ENCODE results near the gene C2orf42. TPM values are rescaled to one million over a fixed set of nuclear protein-coding genes. Genes with fewer than 3 reads are reported as not detected.

Gene C2orf42
- total RNA-seq, 1 experiment from 2014 or later, result 17.4 TPM

DNA sequence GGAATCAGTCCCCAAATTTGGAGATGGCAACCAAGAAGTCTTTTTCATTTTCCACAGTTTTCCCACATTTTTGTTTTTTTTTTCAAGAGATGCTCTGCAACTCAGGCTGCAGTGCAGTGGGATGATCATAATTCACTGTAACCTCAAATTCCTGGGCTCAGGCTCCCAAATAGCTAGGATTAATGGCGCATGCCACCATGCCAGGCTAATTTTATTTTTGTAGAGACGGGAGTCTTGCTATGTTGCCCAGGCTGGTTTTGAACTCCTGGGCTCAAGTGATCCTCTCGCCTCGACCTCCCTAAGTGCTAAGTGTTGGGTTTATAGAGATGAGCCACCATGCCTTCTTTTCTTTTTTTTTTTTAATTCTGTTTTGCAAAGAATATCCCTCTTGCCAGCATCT, 68.3 kb downstream of the C2orf42 start:
- POLR2A ChIA-PET, result interaction anchor here (0.7 to 1.4 kb wide), 4 partner anchors 10 to 341 kb away, joined by 3 read pairs; no protein-coding TSS in a partner anchor
- intact Hi-C loops (cut with micrococcal nuclease), result no loop called here
- CTCF ChIA-PET, result no interaction called here
- Histone ChIP-seq H3K27me3 (ENCODE audit: insufficient read depth, low read length) (no peaks in the 10 kb centered on the region), H4K20me1 (ENCODE audit: insufficient read depth) (no peaks in the 10 kb centered on the region), H3K9ac (ENCODE audit: low read length) (no peak overlapping the region), H3K4me3 (replicated peaks in 1 of 2; ENCODE audit: low read depth in 1 of 2, low read length in 2 of 2) (no peak overlapping the region), H3K9me2 (ENCODE audit: insufficient read depth) (no peaks in the 10 kb centered on the region), H3K36me3 (ENCODE audit: control insufficient read depth in 1 of 2, insufficient read depth in 2 of 2, low read length in 2 of 2) (no peaks in the 10 kb centered on the region), H3K27ac (ENCODE audit: low read depth, low read length) (no peak overlapping the region), H3K9me3 (ENCODE audit: control insufficient read depth in 1 of 2, insufficient read depth in 1 of 2, low read depth in 1 of 2, low read length in 2 of 2) (no peaks in the 10 kb centered on the region), H3K79me2 (ENCODE audit: insufficient read depth, low read length) (no peaks in the 10 kb centered on the region), H3K4me2 (ENCODE audit: low read length) (no peak overlapping the region), H3K4me1 (ENCODE audit: control insufficient read depth in 1 of 2, insufficient read depth in 2 of 2, low read length in 2 of 2) (peaks cover 26 to 45% of the 10 kb centered on the region in 2 experiments), H2AFZ (ENCODE audit: low read depth, low read length, poor library complexity, severe bottlenecking) (no peak overlapping the region)
- DNase-seq (ENCODE audit: low read depth, low spot score), result no peak
- no peak for ATAC-seq
- TF ChIP-seq FOSL1 (IDR thresholded peaks at IDR 0.05; ENCODE audit: low read depth), result no peak
- TF ChIP-seq, protein P1, sequence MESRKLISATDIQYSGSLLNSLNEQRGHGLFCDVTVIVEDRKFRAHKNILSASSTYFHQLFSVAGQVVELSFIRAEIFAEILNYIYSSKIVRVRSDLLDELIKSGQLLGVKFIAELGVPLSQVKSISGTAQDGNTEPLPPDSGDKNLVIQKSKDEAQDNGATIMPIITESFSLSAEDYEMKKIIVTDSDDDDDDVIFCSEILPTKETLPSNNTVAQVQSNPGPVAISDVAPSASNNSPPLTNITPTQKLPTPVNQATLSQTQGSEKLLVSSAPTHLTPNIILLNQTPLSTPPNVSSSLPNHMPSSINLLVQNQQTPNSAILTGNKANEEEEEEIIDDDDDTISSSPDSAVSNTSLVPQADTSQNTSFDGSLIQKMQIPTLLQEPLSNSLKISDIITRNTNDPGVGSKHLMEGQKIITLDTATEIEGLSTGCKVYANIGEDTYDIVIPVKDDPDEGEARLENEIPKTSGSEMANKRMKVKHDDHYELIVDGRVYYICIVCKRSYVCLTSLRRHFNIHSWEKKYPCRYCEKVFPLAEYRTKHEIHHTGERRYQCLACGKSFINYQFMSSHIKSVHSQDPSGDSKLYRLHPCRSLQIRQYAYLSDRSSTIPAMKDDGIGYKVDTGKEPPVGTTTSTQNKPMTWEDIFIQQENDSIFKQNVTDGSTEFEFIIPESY (IDR thresholded peaks at IDR 0.05; ENCODE audit: extremely low read depth, insufficient replicate concordance, low read length), result no peak
- BruUV-seq (replicated peaks), result no TSS peak
- RAD21 ChIA-PET (ENCODE audit: low non-redundant PET in 1 of 2, low total read pairs in 2 of 2, uncharacterized antibody in 2 of 2, unreplicated experiment in 2 of 2), result no interaction called here

DNA sequence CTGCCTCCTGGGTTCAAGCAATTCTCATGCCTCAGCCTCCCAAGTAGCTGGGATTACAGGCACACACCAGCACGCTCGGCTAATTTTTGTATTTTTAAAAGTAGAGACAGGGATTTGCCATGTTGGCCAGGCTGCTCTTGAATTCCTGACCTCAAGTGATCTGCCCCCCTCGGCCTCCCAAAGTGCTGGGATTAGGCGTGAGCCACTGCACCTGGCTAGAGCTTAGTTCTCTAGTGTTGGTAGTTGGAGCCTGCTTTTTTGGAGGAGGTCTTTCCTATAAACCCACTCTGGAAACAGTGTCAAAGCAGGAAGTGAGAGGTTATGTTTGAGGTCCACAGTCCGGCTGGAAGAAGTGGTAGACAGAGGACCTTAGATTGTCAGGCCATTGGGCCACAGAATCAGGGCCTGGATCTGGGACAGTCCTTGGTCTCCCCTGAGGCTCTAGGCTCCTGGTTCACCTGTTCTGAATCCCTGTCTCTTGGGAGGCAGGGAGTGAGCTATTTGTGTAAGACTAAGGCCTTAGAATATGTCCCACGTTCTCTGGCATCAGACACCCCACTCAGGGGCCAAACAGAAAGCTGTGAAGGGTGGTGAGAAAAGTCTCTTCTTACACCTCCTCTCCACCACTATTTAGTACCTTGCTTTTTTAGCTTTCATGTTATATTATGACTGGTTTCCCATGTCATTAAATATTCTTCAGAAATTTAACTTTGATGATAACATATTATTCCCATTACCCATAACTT, 69.0 kb downstream of the C2orf42 start:
- no peaks in the 10 kb centered on the region for H4K20me1 ChIP-seq (ENCODE audit: insufficient read depth)
- H3K36me3 ChIP-seq (ENCODE audit: control insufficient read depth in 1 of 2, insufficient read depth in 2 of 2, low read length in 2 of 2), result no peaks in the 10 kb centered on the region
- no peak overlapping the region for H3K27ac ChIP-seq (ENCODE audit: low read depth, low read length)
- BruUV-seq (replicated peaks), result no TSS peak
- no peak overlapping the region for H3K4me3 ChIP-seq (replicated peaks in 1 of 2; ENCODE audit: low read depth in 1 of 2, low read length in 2 of 2)
- POLR2A ChIA-PET, result interaction anchor here (0.9 to 1.4 kb wide), 4 partner anchors 9 to 36 kb away, joined by 3 to 4 read pairs (median 3); no protein-coding TSS in a partner anchor
- intact Hi-C loops (cut with micrococcal nuclease), result no loop called here
- peaks cover 26 to 41% of the 10 kb centered on the region in 2 experiments for H3K4me1 ChIP-seq (ENCODE audit: control insufficient read depth in 1 of 2, insufficient read depth in 2 of 2, low read length in 2 of 2)
- no peaks in the 10 kb centered on the region for H3K9me2 ChIP-seq (ENCODE audit: insufficient read depth)
- no peak for ATAC-seq
- CTCF ChIA-PET, result no interaction called here
- DNase-seq (ENCODE audit: low read depth, low spot score), result no peak
- RAD21 ChIA-PET (ENCODE audit: low non-redundant PET in 1 of 2, low total read pairs in 2 of 2, uncharacterized antibody in 2 of 2, unreplicated experiment in 2 of 2), result no interaction called here
- no peaks in the 10 kb centered on the region for H3K9me3 ChIP-seq (ENCODE audit: control insufficient read depth in 1 of 2, insufficient read depth in 1 of 2, low read depth in 1 of 2, low read length in 2 of 2)
- no peak overlapping the region for H3K9ac ChIP-seq (ENCODE audit: low read length)
- no peak overlapping the region for H2AFZ ChIP-seq (ENCODE audit: low read depth, low read length, poor library complexity, severe bottlenecking)
- H3K4me2 ChIP-seq (ENCODE audit: low read length), result no peak overlapping the region
- no peaks in the 10 kb centered on the region for H3K79me2 ChIP-seq (ENCODE audit: insufficient read depth, low read length)
- no peak for TF ChIP-seq EGR1 (IDR thresholded peaks at IDR 0.05; ENCODE audit: low read depth)
- no peak for TF ChIP-seq TCF7L2 (IDR thresholded peaks at IDR 0.05; ENCODE audit: borderline replicate concordance, extremely low read depth, insufficient read depth, insufficient read length)
- no peak for TF ChIP-seq EZH2 (IDR thresholded peaks at IDR 0.05)
- no peak for TF ChIP-seq JUND (IDR thresholded peaks at IDR 0.05)
- TF ChIP-seq, protein P2, sequence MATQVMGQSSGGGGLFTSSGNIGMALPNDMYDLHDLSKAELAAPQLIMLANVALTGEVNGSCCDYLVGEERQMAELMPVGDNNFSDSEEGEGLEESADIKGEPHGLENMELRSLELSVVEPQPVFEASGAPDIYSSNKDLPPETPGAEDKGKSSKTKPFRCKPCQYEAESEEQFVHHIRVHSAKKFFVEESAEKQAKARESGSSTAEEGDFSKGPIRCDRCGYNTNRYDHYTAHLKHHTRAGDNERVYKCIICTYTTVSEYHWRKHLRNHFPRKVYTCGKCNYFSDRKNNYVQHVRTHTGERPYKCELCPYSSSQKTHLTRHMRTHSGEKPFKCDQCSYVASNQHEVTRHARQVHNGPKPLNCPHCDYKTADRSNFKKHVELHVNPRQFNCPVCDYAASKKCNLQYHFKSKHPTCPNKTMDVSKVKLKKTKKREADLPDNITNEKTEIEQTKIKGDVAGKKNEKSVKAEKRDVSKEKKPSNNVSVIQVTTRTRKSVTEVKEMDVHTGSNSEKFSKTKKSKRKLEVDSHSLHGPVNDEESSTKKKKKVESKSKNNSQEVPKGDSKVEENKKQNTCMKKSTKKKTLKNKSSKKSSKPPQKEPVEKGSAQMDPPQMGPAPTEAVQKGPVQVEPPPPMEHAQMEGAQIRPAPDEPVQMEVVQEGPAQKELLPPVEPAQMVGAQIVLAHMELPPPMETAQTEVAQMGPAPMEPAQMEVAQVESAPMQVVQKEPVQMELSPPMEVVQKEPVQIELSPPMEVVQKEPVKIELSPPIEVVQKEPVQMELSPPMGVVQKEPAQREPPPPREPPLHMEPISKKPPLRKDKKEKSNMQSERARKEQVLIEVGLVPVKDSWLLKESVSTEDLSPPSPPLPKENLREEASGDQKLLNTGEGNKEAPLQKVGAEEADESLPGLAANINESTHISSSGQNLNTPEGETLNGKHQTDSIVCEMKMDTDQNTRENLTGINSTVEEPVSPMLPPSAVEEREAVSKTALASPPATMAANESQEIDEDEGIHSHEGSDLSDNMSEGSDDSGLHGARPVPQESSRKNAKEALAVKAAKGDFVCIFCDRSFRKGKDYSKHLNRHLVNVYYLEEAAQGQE (IDR thresholded peaks at IDR 0.05; ENCODE audit: low read depth), result no peak
- TF ChIP-seq, protein P1 (IDR thresholded peaks at IDR 0.05; ENCODE audit: extremely low read depth, insufficient replicate concordance, low read length), result no peak
- TF ChIP-seq POLR2A (IDR thresholded peaks at IDR 0.05; ENCODE audit: borderline replicate concordance, extremely low read depth, insufficient read depth, insufficient read length), result no peak
- H3K27me3 ChIP-seq (ENCODE audit: insufficient read depth, low read length), result no peaks in the 10 kb centered on the region
